Left cardiac atrium (tissue), 4 donors: ENCODE data around the gene NR3C1. TPM values are rescaled to one million over a fixed set of nuclear protein-coding genes. Genes with fewer than 3 reads are reported as not detected.
A peak's percentile ranks its signal among the peaks of the same experiment; 100 is the strongest.

Source experiments
- ATAC-seq, 2 donors: fragments of 200-7000 bp; cut with Tn5 transposase; one replicate each; pipeline ENCODE4 v1.9.1; 2020; ENCODE audit warnings: mild to moderate bottlenecking in 2 of 2, moderate library complexity in 2 of 2
- DNase-seq: peaks from one replicate; pipeline ENCODE4 v3.0.0-alpha.2; 2020
- intact Hi-C, 2 donors: fragments of 100-400 bp; cut with DNase I; formaldehyde crosslinking; loops; one replicate each; pipeline versions ENCODE4 v1.14.1 to v1.15.1; 2022 to 2023
- total RNA-seq, 2 donors: library from RNA; stranded (reverse); fragmentation: NEBNext Ultra II Directional; extraction: Animal tissue kit (Norgen Biotek cat#: 25700); gene quantifications; one replicate each; pipeline ENCODE4 v1.2.1, GENCODE V29; 2021
- donor health status: DM: no; HTN: yes; CAD: no.
- donor health status: DM: no; HTN: yes; CAD: no; lungs with severe emphysema.
- donor health status: DM: yes; HTN: yes; CAD: no.
- donor health status: Dilated cardiomyopathy.

The NR3C1 gene
- total RNA-seq, 2 donors from 2014 or later, result 39.0 to 51.7 TPM

- intact Hi-C loops, result no loop called here
- DNase-seq (no peak), ATAC-seq (peak in 1 of 2 donors; percentile 24)
Measured at GRCh38 chr5:143376911-143377813, 26.3 kb downstream of the NR3C1 start.

GRCh38 chr5:143376195-143376779, 27.2 kb downstream of the NR3C1 start:
- intact Hi-C loops, result no loop called here
- ATAC-seq (no peak), DNase-seq (no peak)

- intact Hi-C loops, result no loop called here
- DNase-seq (no peak), ATAC-seq (no peak)
Measured at GRCh38 chr5:143374496-143375217, 28.8 kb downstream of the NR3C1 start.

- ATAC-seq, result no peak
- no peak for DNase-seq
- intact Hi-C loops, result no loop called here
Measured at GRCh38 chr5:143373076-143373475, 30.4 kb downstream of the NR3C1 start.

GRCh38 chr5:143372187-143372829, 31.2 kb downstream of the NR3C1 start:
- ATAC-seq, result no peak
- intact Hi-C loops, result no loop called here
- no peak for DNase-seq

- ATAC-seq, result no peak
- intact Hi-C loops, result no loop called here
- DNase-seq, result no peak
Measured at GRCh38 chr5:143370440-143370839, 33.0 kb downstream of the NR3C1 start.

- no peak for DNase-seq
- no peak for ATAC-seq
- intact Hi-C loops, result no loop called here
Measured at GRCh38 chr5:143364061-143364460, 39.4 kb downstream of the NR3C1 start.

- no peak for ATAC-seq
- no peak for DNase-seq
- intact Hi-C loops, result no loop called here
Measured at GRCh38 chr5:143362664-143363227, 40.7 kb downstream of the NR3C1 start.

GRCh38 chr5:143361438-143361837, 42.0 kb downstream of the NR3C1 start:
- DNase-seq (no peak), ATAC-seq (no peak)
- intact Hi-C loops, result no loop called here

- DNase-seq (no peak), ATAC-seq (no peak)
- intact Hi-C loops, result no loop called here
Measured at GRCh38 chr5:143360755-143361154, 42.7 kb downstream of the NR3C1 start.

GRCh38 chr5:143359869-143360268, 43.6 kb downstream of the NR3C1 start:
- intact Hi-C loops, result no loop called here
- no peak for DNase-seq
- ATAC-seq, result no peak

- intact Hi-C loops, result no loop called here
Measured at GRCh38 chr5:143356855-143357583, 46.5 kb downstream of the NR3C1 start.

GRCh38 chr5:143355710-143356109, 47.8 kb downstream of the NR3C1 start:
- intact Hi-C loops, result no loop called here
- ATAC-seq (peak; percentile 89 to 90), DNase-seq (peak; percentile 69)

More at GRCh38 chr5:143356855-143357583, 46.5 kb downstream of the NR3C1 start:
- no peak for DNase-seq
- no peak for ATAC-seq

GRCh38 chr5:143354025-143354424, 49.5 kb downstream of the NR3C1 start:
- ATAC-seq (no peak), DNase-seq (no peak)
- intact Hi-C loops, result no loop called here

- intact Hi-C loops, result no loop called here
- no peak for ATAC-seq
- DNase-seq, result no peak
Measured at GRCh38 chr5:143352691-143353090, 50.8 kb downstream of the NR3C1 start.

- intact Hi-C loops, result no loop called here
- ATAC-seq (peak; percentile 34 to 62), DNase-seq (no peak)
Measured at GRCh38 chr5:143350751-143351602, 52.5 kb downstream of the NR3C1 start.

- ATAC-seq (no peak), DNase-seq (no peak)
- intact Hi-C loops, result no loop called here
Measured at GRCh38 chr5:143350341-143350740, 53.1 kb downstream of the NR3C1 start.

GRCh38 chr5:143349177-143349576, 54.3 kb downstream of the NR3C1 start:
- intact Hi-C loops, result no loop called here
- ATAC-seq, result no peak

More at GRCh38 chr5:143349177-143349576, 54.3 kb downstream of the NR3C1 start:
- no peak for DNase-seq
